CD4-positive, alpha-beta T cell treated with Interleukin-10 for 1 hour (primary cell): ENCODE data around the gene SHD.
"Not testable (repeated sequence)": the region's sequence is repeated elsewhere in the genome, so short reads cannot be mapped to it uniquely, and the experiment has no call there.

Source experiments
- DNase-seq: peaks from one replicate; pipeline ENCODE4 v3.0.0-alpha.2; 2020

Gene SHD

GRCh38 chr19:4267901-4268815 lies 10.9 kb upstream of the SHD start:
- DNase-seq: no peak

- no peak for DNase-seq
Observed at GRCh38 chr19:4268816-4269430, 10.1 kb upstream of the SHD start.

GRCh38 chr19:4272894-4273293 lies 6.2 kb upstream of the SHD start:
- no peak for DNase-seq

- DNase-seq: not testable (repeated sequence)
Observed at GRCh38 chr19:4274321-4274686, 4.8 kb upstream of the SHD start.

GRCh38 chr19:4277191-4277696 lies 1.8 kb upstream of the SHD start:
- DNase-seq: no peak

- no peak for DNase-seq
Observed at GRCh38 chr19:4278010-4278409, 1.1 kb upstream of the SHD start.

GRCh38 chr19:4279267-4279529 lies 132 bp downstream of the SHD start:
- no peak for DNase-seq

GRCh38 chr19:4279530-4280422 lies 710 bp downstream of the SHD start:
- DNase-seq: no peak

GRCh38 chr19:4284176-4284958 lies 5.3 kb downstream of the SHD start:
- no peak for DNase-seq

GRCh38 chr19:4284974-4285373 lies 5.9 kb downstream of the SHD start:
- DNase-seq: no peak

GRCh38 chr19:4286141-4286540 lies 7.1 kb downstream of the SHD start:
- DNase-seq: not testable (repeated sequence)

GRCh38 chr19:4288091-4288777 lies 9.2 kb downstream of the SHD start:
- no peak for DNase-seq

- DNase-seq: no peak
Observed at GRCh38 chr19:4291184-4291732, 12.2 kb downstream of the SHD start.

GRCh38 chr19:4292515-4292914 lies 13.4 kb downstream of the SHD start:
- DNase-seq: no peak

GRCh38 chr19:4294389-4294788 lies 15.3 kb downstream of the SHD start:
- DNase-seq: no peak

GRCh38 chr19:4295972-4296771 lies 17.1 kb downstream of the SHD start:
- no peak for DNase-seq

- no peak for DNase-seq
Observed at GRCh38 chr19:4297901-4298809, 19.1 kb downstream of the SHD start.

- DNase-seq: no peak
Observed at GRCh38 chr19:4298810-4299550, 19.9 kb downstream of the SHD start.

GRCh38 chr19:4300589-4300988 lies 21.5 kb downstream of the SHD start:
- DNase-seq: no peak
